Loucy (cell line): Measurements from ENCODE around the gene TRAPPC12.

Experiments used
- CTCF ChIP-seq: fragments of 200-600 bp; sonication (generic); conservative IDR thresholded peaks from 2 replicates; pipeline ENCODE4 v1.5.1; 2014; ENCODE audit warnings: mild to moderate bottlenecking, antibody characterized with exemption, low read length
- EZH2phosphoT487 ChIP-seq: fragments of 200-600 bp; IDR thresholded peaks from 2 replicates; pipeline ENCODE4 v1.6.1; 2018; ENCODE audit warnings: antibody characterized with exemption, mild to moderate bottlenecking, moderate library complexity, borderline replicate concordance

GRCh38 chr2:3354986-3355385 lies 24.5 kb upstream of the TRAPPC12 start:
- TF ChIP-seq CTCF (no peak), EZH2phosphoT487 (no peak)
